Ovary (tissue), 3 donors: ENCODE data around the gene ZNF316.

Source experiments
- CTCF ChIP-seq, 3 donors: fragments of 450-650 bp in 2 of 3; fragments of 200-600 bp in 1 of 3; IDR thresholded peaks; one replicate each; pipeline versions ENCODE4 v1.5.1 to v1.8.0; 2016 to 2022; ENCODE audit warnings: antibody characterized with exemption in 3 of 3, mild to moderate bottlenecking in 1 of 3
- POLR2A ChIP-seq: fragments of 450-650 bp; IDR thresholded peaks from one replicate; pipeline ENCODE4 v1.6.1; 2017; ENCODE audit warnings: antibody characterized with exemption, mild to moderate bottlenecking, moderate library complexity
- donor health status: DM: no; HTN: no; CAD: no.

- TF ChIP-seq CTCF (IDR thresholded peaks at IDR 0.05) (no peak), POLR2A (no peak)
These were observed 24.3 kb upstream of the ZNF316 start for GRCh38 chr7:6612819-6613218.
